Neuronal stem cell (in vitro differentiated cells): ENCODE data around the gene RAD23B.

Experiments
- DNase-seq: peaks from one replicate; pipeline ENCODE4 v3.0.0-alpha.2; 2013; ENCODE audit warnings: low spot score
- H2AFZ ChIP-seq: one replicate; pipeline ENCODE4 v1.6.1; 2013; ENCODE audit warnings: mild to moderate bottlenecking, low read length, inconsistent platforms
- H2AK5ac ChIP-seq: 2 replicates; pipeline ENCODE4 v1.6.1; 2013; ENCODE audit warnings: low read depth, mild to moderate bottlenecking, inconsistent platforms, low read length, moderate library complexity, mixed read lengths
- H2BK120ac ChIP-seq: 2 replicates; pipeline ENCODE4 v1.6.1; 2013; ENCODE audit warnings: low read depth, mild to moderate bottlenecking, inconsistent platforms, low read length, moderate library complexity, mixed read lengths
- H2BK12ac ChIP-seq: one replicate; pipeline ENCODE4 v1.6.1; 2013; ENCODE audit warnings: low read length, inconsistent platforms
- H2BK15ac ChIP-seq: 2 replicates; pipeline ENCODE4 v1.6.1; 2013; ENCODE audit warnings: mild to moderate bottlenecking, low read length, inconsistent platforms, mixed read lengths
- H2BK5ac ChIP-seq: one replicate; pipeline ENCODE4 v1.6.1; 2013; ENCODE audit warnings: inconsistent platforms, mild to moderate bottlenecking, low read length, moderate library complexity
- H3K14ac ChIP-seq: one replicate; pipeline ENCODE4 v1.6.1; 2013; ENCODE audit warnings: low read length, inconsistent platforms
- H3K18ac ChIP-seq: 2 replicates; pipeline ENCODE4 v1.6.1; 2013; ENCODE audit warnings: low read length, inconsistent platforms
- H3K23ac ChIP-seq: 2 replicates; pipeline ENCODE4 v1.6.1; 2013; ENCODE audit warnings: low read depth, mild to moderate bottlenecking, mixed read lengths, low read length, inconsistent platforms; ENCODE audit not compliant: poor library complexity
- H3K27ac ChIP-seq: replicated peaks from 3 replicates; pipeline ENCODE4 v1.5.1; 2013; ENCODE audit warnings: low read length, inconsistent platforms
- H3K27me3 ChIP-seq, 3 experiments: 2 replicates each; pipeline ENCODE4 v1.6.1; 2013; ENCODE audit warnings: low read length in 3 of 3, mild to moderate bottlenecking in 2 of 3, inconsistent platforms in 1 of 3, low read depth in 1 of 3, mixed read lengths in 1 of 3, moderate library complexity in 1 of 3; ENCODE audit not compliant: control insufficient read depth in 3 of 3, insufficient read depth in 3 of 3
- H3K36me3 ChIP-seq, 2 donors: replicated peaks in 1 of 2; 2 replicates each; pipeline ENCODE4 v1.6.1; 2013; ENCODE audit warnings: low read length in 2 of 2; ENCODE audit not compliant: control insufficient read depth in 2 of 2, insufficient read depth in 2 of 2
- H3K4ac ChIP-seq: 2 replicates; pipeline ENCODE4 v1.6.1; 2013; ENCODE audit warnings: inconsistent platforms, mild to moderate bottlenecking, low read length, moderate library complexity
- H3K4me1 ChIP-seq, 2 donors: 1 replicate in 1 of 2; 2 replicates in 1 of 2; pipeline ENCODE4 v1.6.1; 2013; ENCODE audit warnings: low read length in 2 of 2, low read depth in 1 of 2; ENCODE audit not compliant: control insufficient read depth in 2 of 2, insufficient read depth in 1 of 2
- H3K4me2 ChIP-seq: one replicate; pipeline ENCODE4 v1.6.1; 2013; ENCODE audit warnings: mild to moderate bottlenecking, low read length, inconsistent platforms; ENCODE audit not compliant: insufficient read depth, poor library complexity, severe bottlenecking
- H3K4me3 ChIP-seq, 2 donors: 2 replicates each; pipeline ENCODE4 v1.5.1; 2013; ENCODE audit warnings: low read length in 2 of 2, mild to moderate bottlenecking in 2 of 2, inconsistent platforms in 1 of 2, moderate library complexity in 1 of 2
- H3K79me1 ChIP-seq: one replicate; pipeline ENCODE4 v1.6.1; 2013; ENCODE audit warnings: low read depth, mild to moderate bottlenecking, inconsistent platforms, low read length, moderate library complexity
- H3K9ac ChIP-seq: one replicate; pipeline ENCODE4 v1.6.1; 2013; ENCODE audit warnings: mild to moderate bottlenecking, low read depth, low read length, inconsistent platforms; ENCODE audit not compliant: poor library complexity
- H3K9me3 ChIP-seq, 2 donors: replicated peaks in 1 of 2; 2 replicates each; pipeline versions ENCODE3 to v1.6.1; 2013; ENCODE audit warnings: low read length in 2 of 2, mild to moderate bottlenecking in 2 of 2, inconsistent platforms in 1 of 2, low read depth in 1 of 2, mixed read lengths in 1 of 2, moderate library complexity in 1 of 2; ENCODE audit not compliant: control insufficient read depth in 2 of 2, insufficient read depth in 1 of 2
- H4K8ac ChIP-seq: one replicate; pipeline ENCODE4 v1.6.1; 2013; ENCODE audit warnings: low read depth, mild to moderate bottlenecking, inconsistent platforms, low read length, moderate library complexity
- H4K91ac ChIP-seq: one replicate; pipeline ENCODE4 v1.6.1; 2013; ENCODE audit warnings: low read length, low read depth, mild to moderate bottlenecking, inconsistent platforms; ENCODE audit not compliant: poor library complexity
- WGBS, 2 donors: extraction: QIAGEN DNeasy Blood & Tissue Kit; methylation state at CpG; one replicate each; pipeline ENCODE4 v1.1.7; 2013; ENCODE audit warnings: missing lambda C conversion rate in 2 of 2, mixed read lengths in 1 of 2; ENCODE audit not compliant: insufficient read length in 2 of 2, insufficient replicate concordance in 1 of 2; ENCODE audit errors: extremely low coverage in 2 of 2; 5-methylcytosine and 5-hydroxymethylcytosine counted together

The RAD23B gene

GRCh38 chr9:107308461-107308860, 25.4 kb downstream of the RAD23B start:
- Histone ChIP-seq H3K4me3 (no peak overlapping the region), H3K4me1 (peaks cover 0 to 9% of the 10 kb centered on the region in 2 donors), H3K79me1 (no peaks in the 10 kb centered on the region), H4K8ac (no peak overlapping the region), H3K18ac (no peak overlapping the region), H3K27ac (no peak overlapping the region), H2BK12ac (no peak overlapping the region), H4K91ac (no peak overlapping the region), H2AFZ (no peak overlapping the region), H2AK5ac (no peak overlapping the region), H3K4me2 (no peak overlapping the region), H3K4ac (no peak overlapping the region), H3K36me3 (peaks cover 15 to 97% of the 10 kb centered on the region in 2 donors), H3K27me3 (no peaks in the 10 kb centered on the region), H2BK15ac (no peak overlapping the region), H3K23ac (no peak overlapping the region), H3K9ac (no peak overlapping the region), H3K14ac (no peak overlapping the region), H3K9me3 (no peaks in the 10 kb centered on the region), H2BK120ac (no peak overlapping the region), H2BK5ac (no peak overlapping the region)
- DNase-seq = no peak
- no CpG with 5 or more reads among the region's 1 CpG for WGBS, 2 donors

DNA sequence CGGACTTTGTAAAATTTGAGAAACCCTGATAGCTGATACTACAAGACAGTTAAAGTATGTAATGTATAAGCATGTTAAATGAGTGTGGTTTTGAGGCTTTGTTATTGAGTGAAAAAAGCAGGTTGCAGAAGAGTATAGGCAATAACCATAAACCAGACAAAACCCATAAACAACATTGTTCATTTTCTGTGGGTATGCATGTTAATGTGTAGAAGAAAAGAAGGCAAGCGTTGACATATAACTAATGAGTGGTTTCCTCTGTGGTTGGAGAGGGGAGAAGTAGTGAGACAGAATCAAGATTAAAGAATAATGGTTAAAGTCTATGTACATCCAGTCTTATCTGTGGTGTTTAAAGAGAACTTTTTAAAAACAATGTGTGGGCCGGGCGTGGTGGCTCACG, 26.2 kb downstream of the RAD23B start:
- Histone ChIP-seq H3K27ac (no peak overlapping the region), H4K91ac (no peak overlapping the region), H2BK5ac (no peak overlapping the region), H3K27me3 (no peaks in the 10 kb centered on the region), H3K36me3 (peaks cover 15 to 97% of the 10 kb centered on the region in 2 donors), H3K4me1 (peaks cover 0 to 9% of the 10 kb centered on the region in 2 donors), H3K23ac (no peak overlapping the region), H3K14ac (no peak overlapping the region), H3K4me2 (no peak overlapping the region), H2BK15ac (no peak overlapping the region), H3K4me3 (no peak overlapping the region), H2AFZ (no peak overlapping the region), H3K9ac (no peak overlapping the region), H3K18ac (no peak overlapping the region), H2BK120ac (no peak overlapping the region), H2AK5ac (no peak overlapping the region), H2BK12ac (no peak overlapping the region), H3K4ac (no peak overlapping the region), H3K9me3 (peaks cover 0 to 2% of the 10 kb centered on the region in 2 donors), H4K8ac (no peak overlapping the region), H3K79me1 (no peaks in the 10 kb centered on the region)
- no CpG with 5 or more reads among the region's 5 CpGs for WGBS, 2 donors
- no peak for DNase-seq

DNA sequence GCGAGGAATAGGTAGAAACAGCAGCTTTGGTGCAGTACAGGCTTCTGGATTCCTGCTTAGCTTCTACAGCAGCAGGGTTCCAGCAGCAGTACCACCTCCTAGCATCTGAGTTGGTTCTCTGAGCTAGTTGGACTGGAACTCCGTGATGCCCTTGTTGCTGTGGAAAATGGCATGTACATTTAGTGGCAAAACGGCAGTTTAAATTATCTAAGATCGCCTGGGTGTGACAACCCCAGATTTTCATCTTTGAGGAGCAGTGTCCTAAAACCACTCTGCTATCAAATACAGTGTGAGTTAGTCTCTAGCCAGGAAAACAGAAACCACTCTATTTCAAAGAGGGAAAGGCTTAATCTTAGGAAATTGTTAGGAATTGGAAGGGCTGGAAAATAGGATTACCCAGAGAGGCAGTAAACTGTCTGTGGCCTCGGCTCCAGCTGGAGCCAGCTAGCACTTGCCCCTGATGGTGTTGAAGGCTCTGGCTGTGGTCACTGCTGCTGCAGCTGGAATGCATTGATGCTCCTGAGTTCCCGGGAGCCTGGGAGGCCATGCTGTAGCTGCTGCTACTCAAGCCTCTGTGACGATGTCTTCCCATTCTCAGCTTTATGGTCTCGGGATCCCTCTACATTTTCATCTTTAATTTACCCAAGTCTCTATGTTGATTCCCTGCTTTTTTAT, 29.4 kb downstream of the RAD23B start:
- Histone ChIP-seq H3K18ac (no peak overlapping the region), H2BK120ac (no peak overlapping the region), H2AK5ac (no peak overlapping the region), H2BK5ac (no peak overlapping the region), H3K4me1 (peaks cover 0 to 14% of the 10 kb centered on the region in 2 donors), H2BK15ac (no peak overlapping the region), H2BK12ac (no peak overlapping the region), H2AFZ (no peak overlapping the region), H3K4ac (no peak overlapping the region), H3K27me3 (no peaks in the 10 kb centered on the region), H3K4me2 (no peak overlapping the region), H4K8ac (no peak overlapping the region), H3K9ac (no peak overlapping the region), H3K23ac (no peak overlapping the region), H3K14ac (no peak overlapping the region), H3K9me3 (peaks cover 0 to 9% of the 10 kb centered on the region in 2 donors), H3K36me3 (peaks cover 6 to 96% of the 10 kb centered on the region in 2 donors), H3K79me1 (no peaks in the 10 kb centered on the region), H3K27ac (peak overlapping the region; percentile 31), H3K4me3 (no peak overlapping the region), H4K91ac (no peak overlapping the region)
- WGBS, 2 donors = no CpG with 5 or more reads among the region's 8 CpGs
- DNase-seq = no peak

- H3K4me3 ChIP-seq = no peak overlapping the region
- no CpG with 5 or more reads among the region's 1 CpG for WGBS, 2 donors
- H3K23ac ChIP-seq = no peak overlapping the region
- no peak overlapping the region for H4K91ac ChIP-seq
- H3K4ac ChIP-seq = no peak overlapping the region
- no peak overlapping the region for H3K27ac ChIP-seq
- H2BK15ac ChIP-seq = no peak overlapping the region
- H3K9me3 ChIP-seq = peaks cover 0 to 9% of the 10 kb centered on the region in 2 donors
- no peak overlapping the region for H2AK5ac ChIP-seq
- no peak overlapping the region for H4K8ac ChIP-seq
- H3K4me2 ChIP-seq = no peak overlapping the region
- DNase-seq = no peak
- no peaks in the 10 kb centered on the region for H3K79me1 ChIP-seq
- H3K14ac ChIP-seq = no peak overlapping the region
- H2BK5ac ChIP-seq = no peak overlapping the region
- H2BK12ac ChIP-seq = no peak overlapping the region
- H3K27me3 ChIP-seq = no peaks in the 10 kb centered on the region
- no peak overlapping the region for H2AFZ ChIP-seq
- peaks cover 0 to 20% of the 10 kb centered on the region in 2 donors for H3K4me1 ChIP-seq
- H3K36me3 ChIP-seq = peaks cover 4 to 96% of the 10 kb centered on the region in 2 donors
- H3K9ac ChIP-seq = no peak overlapping the region
- H3K18ac ChIP-seq = no peak overlapping the region
- H2BK120ac ChIP-seq = no peak overlapping the region
Observed at GRCh38 chr9:107313555-107314096, 30.5 kb downstream of the RAD23B start.
